ENCODE measurements around the gene SETDB1.
"Not testable (repeated sequence)": the region's sequence is repeated elsewhere in the genome, so short reads cannot be mapped to it uniquely, and the experiment has no call there.

Gene SETDB1

DNA sequence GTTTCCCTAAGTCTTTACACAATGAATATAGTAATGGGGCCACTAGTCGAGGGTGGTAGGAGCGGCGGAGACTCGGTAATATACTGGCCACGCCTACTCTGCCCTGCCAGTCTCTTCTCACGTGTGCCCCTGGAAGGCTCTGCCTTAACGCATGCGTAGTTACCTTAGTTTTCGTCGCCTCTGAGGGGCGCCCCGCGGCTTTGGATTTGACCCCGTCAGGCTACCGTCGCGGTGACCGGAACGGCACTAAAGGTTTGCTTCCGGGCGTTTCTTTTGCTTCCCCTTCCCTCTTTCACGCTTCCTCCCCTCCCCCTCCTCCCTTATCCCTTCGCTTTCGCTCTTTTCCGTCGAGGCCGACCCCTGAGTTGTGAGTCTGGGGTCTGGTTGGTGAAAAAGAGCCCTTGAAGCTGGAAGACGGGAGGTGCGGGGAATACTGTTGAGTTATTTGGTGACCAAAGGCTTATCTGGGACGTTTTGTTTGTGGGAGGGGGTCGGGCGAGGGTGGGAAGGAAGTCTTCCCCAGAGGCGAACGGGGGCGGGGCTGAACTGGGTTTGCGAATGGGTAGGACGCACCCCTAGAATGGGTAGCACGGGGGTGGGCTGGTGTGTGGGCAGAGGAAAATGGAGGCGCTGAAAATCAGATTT, at the start of gene SETDB1:
Gene SETDB1, plus strand, starts transcription at position 267 of the 645 bp plus-strand sequence. CDS start 1,352 bp downstream, outside the sequence.
- DNase-seq (peak; percentile 95), ATAC-seq (peak; percentile 90)

DNA sequence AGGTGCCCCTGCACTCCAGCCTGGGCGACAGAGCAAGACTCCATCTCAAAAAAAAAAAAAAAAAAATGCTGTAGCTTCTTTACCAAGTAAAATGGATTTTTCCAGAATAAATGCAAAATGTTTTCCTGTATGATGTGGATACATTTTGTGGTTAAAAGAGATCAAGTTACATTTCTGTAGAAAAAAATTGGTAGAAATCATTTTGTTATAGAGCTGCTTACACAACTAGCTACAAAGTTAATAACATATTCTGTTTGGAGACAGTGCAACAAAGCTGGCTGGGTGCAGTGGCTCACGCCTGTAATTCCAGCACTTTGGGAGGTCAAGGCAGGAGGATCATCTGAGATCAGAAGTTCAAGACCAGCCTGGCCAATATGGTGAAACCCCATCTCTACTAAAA, 47.2 kb upstream of the SETDB1 start:
- not testable (repeated sequence) for DNase-seq, ATAC-seq

DNA sequence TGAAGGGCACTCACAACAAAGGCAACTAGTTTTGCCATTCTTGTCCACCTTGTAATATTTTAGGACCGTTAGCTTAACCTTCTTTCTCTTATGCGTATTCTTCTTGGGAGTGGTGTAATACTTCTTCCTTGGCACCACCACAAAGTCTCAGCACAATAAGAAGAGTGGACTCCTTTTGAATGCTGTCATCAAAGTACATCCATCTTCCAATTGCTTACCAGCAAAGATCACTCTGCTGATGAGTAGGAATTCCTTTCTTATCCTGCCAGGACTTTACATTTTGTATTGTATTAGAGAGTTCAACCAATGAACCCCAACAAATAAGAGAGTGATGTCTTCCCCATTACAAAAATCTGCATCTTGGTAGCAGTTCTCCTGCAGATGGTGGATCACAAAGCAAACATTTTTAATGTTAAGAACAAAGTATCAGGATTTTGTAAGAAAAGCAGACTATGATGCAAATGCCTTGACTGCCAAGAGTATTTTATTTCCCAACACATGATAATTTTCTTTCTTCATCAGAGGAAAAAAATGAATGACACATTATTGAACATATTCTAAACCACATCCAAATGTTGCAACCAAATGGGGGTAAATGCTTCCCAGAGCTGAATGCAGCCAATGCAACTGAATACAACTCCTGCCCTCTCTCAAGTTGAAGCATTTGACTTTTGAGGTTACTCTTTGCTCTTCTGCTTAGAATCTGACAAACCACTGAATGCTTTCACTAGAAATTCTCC, 44.7 kb upstream of the SETDB1 start:
- DNase-seq (no peak), ATAC-seq (peak; percentile 59)

DNA sequence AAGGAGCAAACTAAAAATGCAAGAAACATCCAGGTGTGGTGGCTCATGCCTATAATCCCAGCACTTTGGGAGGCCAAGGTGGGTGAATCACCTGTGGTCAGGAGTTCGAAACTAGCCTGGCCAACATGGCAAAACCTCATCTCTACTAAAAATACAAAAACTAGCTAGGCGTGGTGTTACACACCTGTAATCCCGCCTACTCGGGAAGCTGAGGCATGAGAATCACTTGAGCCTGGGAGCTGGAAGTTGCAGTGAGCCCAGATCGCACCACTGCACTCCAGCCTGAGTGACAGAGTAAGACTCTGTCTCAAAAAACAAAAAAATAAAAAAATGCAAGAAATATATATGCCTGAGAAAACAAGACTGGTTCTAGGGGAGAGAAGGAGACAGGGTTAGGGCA, 43.0 kb upstream of the SETDB1 start:
- not testable (repeated sequence) for DNase-seq, ATAC-seq

DNA sequence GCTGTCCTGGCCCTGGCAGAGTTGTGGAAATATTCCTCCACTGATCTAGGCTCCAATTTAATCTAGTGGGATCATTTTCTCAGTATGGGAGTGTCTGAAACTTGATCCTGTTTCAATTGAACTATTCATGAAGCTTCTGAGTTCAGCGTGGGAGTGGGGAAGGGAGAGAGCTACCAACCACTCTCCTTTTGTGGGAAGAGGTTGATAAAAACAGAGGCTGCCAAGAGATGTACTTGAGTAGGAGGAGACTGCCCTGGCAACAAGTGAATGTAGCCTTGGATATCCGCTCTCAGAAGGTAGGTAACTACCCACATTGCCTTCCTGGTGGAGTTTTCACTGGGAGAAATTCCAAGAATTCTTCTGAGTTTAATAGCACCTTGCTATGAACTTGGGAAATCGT, 39.1 kb upstream of the SETDB1 start, which contains the start of gene CTXND2:
Gene CTXND2, plus strand, starts transcription at position 119 of the 400 bp plus-strand sequence. CDS start 25,179 bp downstream, outside the sequence.
- no peak for ATAC-seq

DNA sequence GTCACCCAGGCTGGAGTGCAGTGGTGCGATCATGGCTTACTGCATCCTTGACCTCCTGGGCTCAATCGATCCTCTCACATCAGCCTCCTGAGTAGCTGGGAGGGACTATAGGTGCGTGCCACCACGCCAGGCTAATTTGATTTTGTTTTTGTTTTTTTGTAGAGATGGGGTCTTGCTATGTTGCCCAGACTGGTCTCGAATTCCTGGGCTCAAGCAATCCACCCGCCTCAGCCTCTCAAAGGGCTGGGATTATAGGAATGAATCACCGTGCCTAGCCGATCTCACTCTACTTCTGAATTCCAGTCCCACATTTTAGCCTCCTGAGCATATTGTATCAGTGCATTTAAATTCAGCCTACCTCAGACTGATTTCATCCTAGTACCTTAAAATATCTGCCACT, 37.4 kb upstream of the SETDB1 start:
- no peak for ATAC-seq

More for the DNA sequence above, 39.1 kb upstream of the SETDB1 start, which contains the start of gene CTXND2:
- DNase-seq, result no peak

DNA sequence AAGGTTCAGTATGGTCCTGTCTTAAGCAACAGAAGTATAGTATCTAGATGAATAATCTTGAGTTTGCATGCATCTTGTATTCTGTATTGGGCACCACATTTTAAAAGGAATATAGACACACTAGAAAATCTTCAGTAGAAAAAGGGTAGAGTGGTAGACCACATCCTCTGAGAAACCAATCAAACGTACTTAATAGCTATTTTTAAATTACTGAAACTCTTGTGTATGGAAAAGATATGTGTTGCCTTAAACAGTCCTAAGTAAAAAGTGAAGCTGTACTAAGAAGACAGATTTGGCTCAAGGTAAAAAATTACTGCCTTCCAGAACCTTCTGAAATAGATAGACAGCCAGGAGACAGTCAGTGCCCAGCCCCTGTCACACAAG, 36.1 kb upstream of the SETDB1 start:
- DNase-seq (no peak), ATAC-seq (peak; percentile 95)

More for the DNA sequence above, 37.4 kb upstream of the SETDB1 start:
- DNase-seq, result no peak

DNA sequence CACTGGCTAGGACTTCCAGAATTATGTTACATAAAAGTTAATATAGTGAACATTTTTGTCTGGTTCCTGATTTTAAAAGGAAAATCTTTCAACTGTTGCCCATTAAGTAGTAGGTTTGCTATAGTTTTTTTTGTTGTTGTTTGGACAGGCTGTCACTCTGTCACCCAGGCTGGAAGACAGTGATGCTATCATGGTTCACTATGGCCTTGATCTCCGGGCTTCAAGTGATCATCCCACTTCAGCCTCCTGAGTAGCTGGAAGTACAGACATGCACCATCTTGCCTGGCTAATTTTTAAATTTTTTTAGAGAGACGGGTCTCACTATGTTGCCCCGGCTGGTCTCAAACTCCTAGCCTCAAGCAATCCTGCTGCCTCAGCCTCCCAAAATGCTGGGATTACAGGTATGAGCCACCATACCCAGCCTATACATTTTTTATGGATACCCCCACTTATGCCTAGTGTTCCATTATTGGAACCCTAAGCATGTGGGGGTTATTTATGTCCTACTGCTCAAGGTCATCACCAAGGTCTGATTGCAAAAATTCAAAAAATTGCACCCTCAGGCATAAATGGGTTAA, 32.7 kb upstream of the SETDB1 start:
- DNase-seq (no peak), ATAC-seq (no peak)

DNA sequence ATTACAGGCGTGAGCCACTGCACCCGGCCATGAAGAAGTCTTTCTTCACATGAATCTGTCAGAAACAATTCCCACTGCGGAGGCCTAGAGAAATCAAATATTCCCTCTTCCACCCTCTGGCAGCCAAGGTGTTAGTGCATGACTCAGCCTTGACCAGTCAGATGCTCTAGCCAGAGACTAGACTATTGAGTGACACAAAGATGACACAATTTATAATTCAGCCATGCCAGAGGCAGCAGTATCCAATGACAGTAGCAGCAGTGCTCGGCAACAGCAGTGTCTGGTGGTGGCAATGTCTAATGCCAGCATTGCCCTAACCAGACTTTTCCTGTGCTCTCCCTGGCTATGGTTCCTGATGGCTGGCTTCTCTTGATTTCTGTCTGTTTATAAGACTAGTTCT, 30.5 kb upstream of the SETDB1 start:
- DNase-seq (no peak), ATAC-seq (no peak)

DNA sequence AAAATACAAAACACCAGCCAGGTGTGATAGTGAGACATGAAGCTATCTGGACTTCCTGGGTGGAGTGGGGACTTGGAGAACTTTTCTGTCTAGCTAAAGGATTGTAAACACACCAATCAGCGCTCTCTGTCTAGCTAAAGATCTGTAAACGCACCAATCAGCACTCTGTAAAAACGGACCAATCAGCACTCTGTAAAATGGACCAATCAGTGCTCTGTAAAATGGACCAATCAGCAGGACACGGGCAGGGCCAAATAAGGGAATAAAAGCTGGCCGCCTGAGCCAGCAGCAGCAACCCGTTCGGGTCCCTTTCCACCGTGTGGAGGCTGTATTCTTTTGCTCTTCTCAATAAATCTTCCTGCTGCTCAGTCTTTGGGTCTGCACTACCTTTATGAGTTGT, 26.4 kb upstream of the SETDB1 start:
- not testable (repeated sequence) for DNase-seq, ATAC-seq

DNA sequence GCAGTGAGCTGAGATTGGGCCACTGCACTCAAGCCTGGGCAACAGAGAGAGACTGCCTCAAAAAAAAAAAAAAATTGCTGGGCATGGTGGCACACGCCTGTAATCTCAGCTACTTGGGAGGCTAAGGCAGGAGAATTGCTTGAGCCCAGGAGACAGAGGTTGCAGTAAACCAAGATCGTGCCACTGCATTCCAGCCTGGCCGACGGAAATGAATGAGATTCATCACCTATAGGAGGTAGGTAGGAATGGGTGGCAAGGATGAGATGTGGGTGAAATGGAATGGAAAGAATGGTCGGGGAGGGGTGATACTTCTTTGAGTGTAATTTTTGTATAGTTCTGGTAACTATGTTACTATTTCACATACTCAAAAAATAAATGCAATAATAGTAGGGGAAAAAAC, 23.8 kb upstream of the SETDB1 start:
- DNase-seq (no peak), ATAC-seq (no peak)

DNA sequence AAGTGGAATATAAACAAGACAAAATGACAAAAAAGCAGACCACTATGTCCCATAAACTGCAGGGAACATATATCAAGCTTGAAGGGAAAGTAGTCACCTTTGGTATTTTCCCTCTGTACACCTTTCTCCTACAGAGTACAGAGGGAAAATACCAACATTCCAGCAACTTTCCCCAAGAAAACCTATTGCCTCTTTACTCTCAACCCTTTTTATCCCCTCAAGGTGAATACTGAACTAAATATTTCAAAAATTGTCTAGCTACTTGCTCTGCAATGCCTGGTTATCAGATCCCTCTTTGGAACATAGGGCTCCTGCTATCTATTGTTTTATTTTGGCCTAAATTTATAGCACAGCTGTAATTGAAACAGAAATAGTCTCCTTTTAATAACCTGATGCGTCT, 23.4 kb upstream of the SETDB1 start:
- DNase-seq (no peak), ATAC-seq (no peak)

DNA sequence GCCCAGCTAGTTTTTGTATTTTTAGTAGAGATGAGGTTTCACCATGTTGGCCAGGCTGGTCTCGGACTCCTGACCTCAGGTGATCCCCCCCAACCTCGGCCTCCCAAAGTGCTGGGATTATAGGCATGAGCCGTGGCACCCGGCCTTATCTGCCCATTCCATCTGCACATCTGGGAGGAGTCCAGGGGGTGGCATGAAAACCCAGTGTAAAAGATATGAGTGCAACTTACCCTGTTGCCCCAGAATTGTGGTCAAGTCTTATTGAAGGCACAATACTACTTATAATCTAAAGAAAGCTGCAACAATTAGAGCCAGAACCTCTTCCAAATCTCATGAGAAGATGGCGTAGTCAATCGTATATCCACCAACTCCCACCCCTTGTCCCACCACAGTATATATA, 20.9 kb upstream of the SETDB1 start:
- DNase-seq (no peak), ATAC-seq (no peak)

DNA sequence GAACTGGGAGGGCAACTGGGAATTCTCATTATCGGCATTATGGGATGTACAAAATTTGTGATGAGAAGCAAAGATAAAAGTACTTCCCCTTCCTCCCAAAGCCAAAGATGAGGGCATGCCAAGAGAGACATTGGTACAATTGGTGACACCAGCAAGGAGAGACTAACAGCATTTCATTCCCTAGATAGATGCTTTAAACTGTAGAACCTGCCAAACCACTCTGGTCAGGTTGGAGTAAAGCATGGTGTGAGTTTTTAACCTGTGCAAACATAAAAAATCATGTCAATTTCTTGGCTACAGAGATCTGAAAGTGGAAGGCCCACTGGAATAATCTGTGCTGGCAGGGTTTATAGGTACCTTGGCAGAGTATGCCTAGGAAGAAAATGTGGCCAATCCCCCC, 19.8 kb upstream of the SETDB1 start:
- ATAC-seq (no peak), DNase-seq (no peak)

DNA sequence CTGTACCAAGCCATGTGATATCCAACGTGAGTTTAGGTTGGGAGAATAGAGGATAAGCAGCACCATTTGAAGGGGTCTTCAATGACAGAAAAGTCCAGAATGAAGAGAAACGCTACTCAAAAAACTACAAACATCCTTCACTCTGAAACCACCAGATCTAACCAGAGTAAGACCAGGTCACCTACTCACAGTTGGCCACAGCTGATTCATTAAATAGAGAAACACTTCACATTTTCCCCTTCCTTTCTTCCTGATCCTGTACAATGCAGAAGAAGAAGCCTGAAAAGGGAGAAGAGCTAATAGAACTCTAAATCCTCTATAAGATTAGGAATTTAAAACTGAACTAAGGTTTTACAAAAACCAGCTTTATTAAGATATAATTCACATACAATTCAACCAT, 19.4 kb upstream of the SETDB1 start:
- ATAC-seq, result peak; percentile 72
- DNase-seq, result no peak

DNA sequence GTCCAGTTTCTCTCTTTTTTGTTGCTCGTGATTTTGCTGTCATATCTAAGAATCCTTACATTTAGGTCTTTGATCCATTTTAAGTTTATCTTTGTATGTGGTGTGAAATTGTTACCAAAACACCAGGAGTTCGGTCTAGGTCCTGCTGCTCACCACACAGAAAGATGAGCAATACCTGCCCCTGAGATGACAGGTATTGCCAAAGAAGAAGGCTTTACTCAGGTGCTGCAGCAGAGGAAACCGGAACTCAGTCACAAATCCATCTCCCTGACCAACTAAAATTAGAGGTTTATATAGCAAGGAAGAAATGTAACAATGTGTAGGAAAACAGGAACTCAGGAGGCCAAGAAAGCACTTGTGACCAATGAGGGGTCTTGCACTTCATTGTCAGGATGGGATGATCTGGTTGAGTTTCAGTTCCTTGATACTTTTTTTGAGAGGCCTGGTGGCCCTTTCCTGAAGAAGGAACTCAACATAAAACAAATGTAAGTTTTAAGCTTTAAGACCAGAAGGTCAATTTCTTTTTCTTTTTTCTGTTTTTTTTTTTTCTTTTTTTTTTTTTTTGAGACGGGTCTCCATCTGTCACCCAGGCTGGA, 16.5 kb upstream of the SETDB1 start:
- no peak for DNase-seq
- ATAC-seq, result no peak

DNA sequence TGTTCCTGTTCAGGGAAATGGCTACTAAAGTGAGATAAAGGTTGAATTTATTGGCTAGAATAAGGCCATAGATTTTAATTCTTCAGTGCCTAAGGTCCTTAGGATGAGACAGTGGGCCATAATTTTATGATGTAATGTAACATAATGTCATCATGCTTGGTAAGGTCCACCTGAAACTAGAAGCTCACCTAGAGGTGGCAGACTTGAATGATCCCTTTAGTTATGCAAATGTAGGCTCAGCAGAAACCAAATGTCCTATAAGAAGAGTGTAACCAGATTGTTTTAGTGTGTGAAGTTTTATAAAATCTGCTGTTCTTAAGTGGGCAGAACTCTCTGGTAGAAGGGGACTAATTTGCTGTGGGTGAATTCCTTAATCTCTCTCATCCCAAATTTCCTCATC, 13.5 kb upstream of the SETDB1 start:
- no peak for ATAC-seq
- DNase-seq, result no peak

DNA sequence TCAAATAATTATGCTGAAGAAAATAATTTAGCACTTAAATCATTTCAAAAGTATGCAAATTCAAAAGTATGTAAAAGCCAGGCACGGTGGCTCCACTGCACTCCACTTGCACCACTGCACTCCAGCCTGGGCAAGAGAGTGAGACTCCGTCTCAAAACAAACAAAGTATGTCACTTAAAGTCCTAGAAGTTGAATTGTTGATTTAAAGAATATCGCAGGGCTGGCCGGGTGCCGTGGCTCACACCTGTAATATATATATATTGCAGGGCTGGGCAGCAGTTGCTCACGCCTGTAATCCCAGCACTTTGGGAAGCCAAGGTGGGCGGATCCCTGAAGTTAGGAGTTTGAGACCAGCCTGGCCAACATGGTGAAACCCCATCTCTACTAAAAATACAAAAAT, 8.8 kb upstream of the SETDB1 start:
- ATAC-seq (no peak), DNase-seq (no peak)

DNA sequence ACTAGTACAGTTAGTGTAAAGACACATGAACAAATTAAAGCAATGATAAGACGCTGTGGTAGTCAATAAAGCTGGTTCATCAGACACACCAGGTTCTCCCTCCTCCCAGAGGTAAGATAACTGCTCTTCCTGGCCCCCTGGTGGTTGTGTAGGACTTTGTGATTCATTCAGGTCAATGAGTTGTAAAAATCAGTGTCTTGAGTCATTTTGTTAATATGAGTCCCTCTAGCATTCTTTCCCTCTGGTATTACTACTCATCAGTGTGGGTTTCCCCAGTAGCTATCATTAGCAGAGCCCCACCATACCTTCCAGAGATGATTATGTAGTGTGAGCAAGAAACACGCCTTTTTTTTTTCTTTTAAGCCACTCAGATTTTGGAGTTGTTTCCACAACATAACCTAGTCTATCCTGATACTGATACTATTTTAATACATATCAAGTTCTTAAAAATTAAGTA, 3.6 kb upstream of the SETDB1 start:
- ATAC-seq (peak; percentile 94), DNase-seq (peak; percentile 82)

DNA sequence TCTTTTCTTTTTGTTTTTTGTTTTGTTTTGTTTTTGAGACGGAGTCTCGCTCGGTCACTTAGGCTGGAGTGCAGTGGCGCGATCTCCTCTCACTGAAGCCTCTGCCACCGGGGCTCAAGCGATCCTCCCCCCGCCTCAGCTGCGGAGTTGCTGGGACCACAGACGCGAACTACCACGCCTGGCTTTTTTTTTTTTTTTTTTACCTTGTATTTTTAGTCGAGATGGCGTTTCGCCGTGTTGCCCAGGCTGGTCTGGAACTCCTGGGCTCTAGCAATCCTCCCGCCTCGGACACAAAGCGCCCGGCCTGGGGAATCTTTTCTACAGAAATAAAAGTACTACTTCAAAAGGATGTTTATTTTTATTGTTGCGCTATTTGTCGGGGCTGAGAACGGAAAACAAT, 1.1 kb upstream of the SETDB1 start:
- DNase-seq (peak; percentile 13), ATAC-seq (no peak)

DNA sequence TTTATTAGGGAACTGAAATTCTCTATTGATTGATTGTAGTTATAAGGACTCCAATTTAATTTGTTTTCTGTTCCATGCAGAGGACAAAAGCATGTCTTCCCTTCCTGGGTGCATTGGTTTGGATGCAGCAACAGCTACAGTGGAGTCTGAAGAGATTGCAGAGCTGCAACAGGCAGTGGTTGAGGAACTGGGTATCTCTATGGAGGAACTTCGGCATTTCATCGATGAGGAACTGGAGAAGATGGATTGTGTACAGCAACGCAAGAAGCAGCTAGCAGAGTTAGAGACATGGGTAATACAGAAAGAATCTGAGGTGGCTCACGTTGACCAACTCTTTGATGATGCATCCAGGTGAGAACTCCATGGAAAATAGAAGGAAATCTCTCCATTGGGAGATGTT, 1.5 kb downstream of the SETDB1 start:
- ATAC-seq, result no peak
- DNase-seq, result no peak

DNA sequence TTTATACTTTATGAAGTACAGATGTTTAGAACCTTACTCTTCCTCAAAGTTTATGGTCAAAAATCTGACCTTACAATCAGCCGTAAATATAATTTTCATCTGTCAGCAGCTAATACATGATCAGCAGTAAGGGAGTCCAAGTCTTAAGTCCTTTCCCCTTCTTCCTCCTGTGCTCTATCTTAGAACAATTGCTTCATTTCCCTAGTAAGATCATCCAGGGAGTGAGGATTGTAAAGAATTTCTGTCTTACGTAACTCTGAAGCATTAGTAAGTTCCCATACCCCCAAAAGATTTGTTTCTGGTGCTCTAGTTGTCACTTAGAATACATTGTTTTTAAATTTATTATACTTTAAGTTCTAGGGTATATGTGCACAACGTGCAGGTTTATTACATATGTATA, 2.1 kb downstream of the SETDB1 start:
- no peak for DNase-seq
- no peak for ATAC-seq

DNA sequence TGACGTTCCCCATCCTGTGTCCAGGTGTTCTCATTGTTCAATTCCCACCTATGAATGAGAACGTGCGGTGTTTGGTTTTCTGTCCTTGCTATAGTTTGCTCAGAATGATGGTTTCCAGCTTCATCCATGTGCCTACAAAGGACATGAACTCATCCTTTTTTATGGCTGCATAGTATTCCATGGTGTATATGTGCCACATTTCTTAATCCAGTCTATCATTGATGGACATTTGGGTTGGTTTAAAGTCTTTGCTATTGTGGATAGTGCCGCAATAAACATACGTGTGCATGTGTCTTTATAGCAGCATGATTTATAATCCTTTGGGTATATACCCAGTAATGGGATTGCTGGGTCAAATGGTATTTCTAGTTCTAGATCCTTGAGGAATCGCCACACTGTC, 2.6 kb downstream of the SETDB1 start:
- not testable (repeated sequence) for ATAC-seq, DNase-seq

Measured in stimulated activated naive CD8-positive, alpha-beta T cell treated with anti-CD3 and anti-CD28 coated beads, Interleukin-15, Interleukin-2, amounts not matched to agents 100 U/mL and 50 U/mL, for 24 hours (primary cell).